ENCODE measurements around the gene HSPB2. TPM values are rescaled to one million over a fixed set of nuclear protein-coding genes. Genes with fewer than 3 reads are reported as not detected.

The HSPB2 gene, protein sequence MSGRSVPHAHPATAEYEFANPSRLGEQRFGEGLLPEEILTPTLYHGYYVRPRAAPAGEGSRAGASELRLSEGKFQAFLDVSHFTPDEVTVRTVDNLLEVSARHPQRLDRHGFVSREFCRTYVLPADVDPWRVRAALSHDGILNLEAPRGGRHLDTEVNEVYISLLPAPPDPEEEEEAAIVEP
- total RNA-seq: not detected in 2 replicates

DNA sequence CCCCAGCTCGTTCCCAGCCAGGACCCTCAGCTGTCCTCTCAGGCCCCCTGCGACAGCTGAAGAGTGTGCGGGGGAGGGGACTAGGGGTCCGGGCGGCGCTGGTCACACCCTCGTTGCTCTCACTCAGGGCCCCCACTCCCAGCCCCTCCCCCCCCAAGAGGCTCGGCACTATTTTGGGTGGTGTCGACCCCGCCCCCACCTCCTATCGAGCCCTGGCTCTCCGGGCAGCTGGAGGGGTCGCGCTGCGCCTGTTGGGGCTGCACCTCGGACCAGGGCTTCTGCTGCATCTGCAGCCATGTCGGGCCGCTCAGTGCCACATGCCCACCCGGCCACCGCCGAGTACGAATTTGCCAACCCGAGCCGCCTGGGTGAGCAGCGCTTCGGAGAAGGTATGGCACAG, at the start of gene HSPB2:
HSPB2 (plus strand) TSS at position 200 of the 400 bp plus-strand sequence; CDS start at position 296, 96 bp downstream.

DNA sequence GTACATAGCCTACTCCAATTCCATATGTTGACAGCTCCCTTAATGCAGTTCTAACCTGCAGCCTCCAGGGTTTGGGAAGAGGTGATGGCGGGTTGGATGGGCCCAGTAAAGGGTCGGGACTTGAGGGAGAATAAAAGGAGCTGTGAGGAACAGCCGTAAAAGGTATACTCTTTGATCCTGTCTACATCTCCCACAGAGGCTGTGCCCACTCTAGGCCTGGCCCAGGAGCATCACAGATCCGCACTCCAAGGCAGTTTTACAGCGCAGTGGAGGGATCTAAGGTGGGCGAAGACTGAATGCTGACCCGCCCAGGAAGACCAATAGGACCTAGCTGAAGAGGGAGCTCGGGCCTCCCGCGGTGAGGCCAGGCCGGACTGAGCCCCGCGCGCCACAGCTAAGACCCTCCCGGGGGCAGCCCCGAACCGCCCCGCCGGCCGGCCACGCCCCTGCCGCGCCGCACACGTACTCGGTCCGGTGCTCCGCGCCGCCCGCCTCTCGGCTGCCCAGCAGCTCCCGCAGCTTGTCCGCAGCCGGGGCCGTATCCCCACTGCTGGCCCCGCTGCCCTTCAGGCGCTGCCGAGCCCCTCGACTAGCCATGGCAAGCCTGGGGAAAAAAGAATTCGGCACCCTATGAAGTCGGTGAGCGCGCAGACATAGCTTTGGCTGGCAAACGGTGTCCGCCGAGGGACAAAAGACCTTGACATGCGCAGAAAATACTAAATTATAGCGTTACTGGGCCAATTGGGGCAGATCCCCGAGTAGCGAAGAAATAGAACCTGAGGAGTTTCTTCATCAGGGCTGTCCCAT, 41.4 kb upstream of the HSPB2 start, which contains the start of gene ALG9:
ALG9 (minus strand) TSS at position 696 of the 807 bp plus-strand sequence; CDS start at position 597, 99 bp downstream.

DNA sequence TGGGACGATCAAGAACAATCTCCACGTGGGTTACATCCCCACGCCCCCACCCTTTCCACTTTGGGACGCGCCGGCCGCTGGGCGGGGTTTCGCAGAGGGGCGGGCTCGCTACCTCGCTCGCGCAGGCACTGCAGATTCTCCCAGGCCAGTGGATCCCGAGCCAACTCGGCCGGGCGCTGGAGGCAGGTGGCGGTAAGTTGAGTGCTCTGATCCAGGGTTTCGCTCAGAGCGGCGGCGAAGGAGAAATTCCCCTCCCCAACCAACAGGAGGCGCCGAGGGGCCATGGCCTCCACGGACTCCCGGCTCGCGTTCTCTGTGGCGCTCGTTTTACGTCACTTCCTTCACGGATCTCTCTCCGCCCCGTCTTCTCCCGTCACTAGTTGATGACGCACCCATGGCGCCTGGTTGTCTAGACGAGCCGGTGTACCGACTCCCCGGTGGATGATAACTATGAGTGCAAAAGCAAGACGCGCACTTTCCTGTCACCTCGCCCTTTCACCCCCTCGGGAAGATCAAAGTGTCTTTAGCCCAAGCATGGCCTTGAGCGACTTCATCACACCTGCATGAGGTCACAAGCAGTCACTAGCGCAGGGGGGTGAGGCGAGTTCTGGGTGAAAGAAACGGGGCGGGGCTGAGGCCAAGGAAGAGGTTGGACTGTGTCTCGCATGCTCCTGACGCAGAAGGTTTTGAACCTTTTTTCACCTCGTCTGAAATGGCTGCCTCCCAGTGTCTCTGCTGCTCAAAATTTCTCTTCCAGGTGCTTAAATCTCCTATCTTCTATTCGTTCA, 33.5 kb upstream of the HSPB2 start, which contains the start of the genes CFAP68 and FDXACB1:
CFAP68 (plus strand) TSS at position 693 of the 788 bp plus-strand sequence; CDS start at position 713, 20 bp downstream.
FDXACB1 (minus strand) TSS at position 317 of the 788 bp plus-strand sequence; CDS start at position 284, 33 bp downstream.

DNA sequence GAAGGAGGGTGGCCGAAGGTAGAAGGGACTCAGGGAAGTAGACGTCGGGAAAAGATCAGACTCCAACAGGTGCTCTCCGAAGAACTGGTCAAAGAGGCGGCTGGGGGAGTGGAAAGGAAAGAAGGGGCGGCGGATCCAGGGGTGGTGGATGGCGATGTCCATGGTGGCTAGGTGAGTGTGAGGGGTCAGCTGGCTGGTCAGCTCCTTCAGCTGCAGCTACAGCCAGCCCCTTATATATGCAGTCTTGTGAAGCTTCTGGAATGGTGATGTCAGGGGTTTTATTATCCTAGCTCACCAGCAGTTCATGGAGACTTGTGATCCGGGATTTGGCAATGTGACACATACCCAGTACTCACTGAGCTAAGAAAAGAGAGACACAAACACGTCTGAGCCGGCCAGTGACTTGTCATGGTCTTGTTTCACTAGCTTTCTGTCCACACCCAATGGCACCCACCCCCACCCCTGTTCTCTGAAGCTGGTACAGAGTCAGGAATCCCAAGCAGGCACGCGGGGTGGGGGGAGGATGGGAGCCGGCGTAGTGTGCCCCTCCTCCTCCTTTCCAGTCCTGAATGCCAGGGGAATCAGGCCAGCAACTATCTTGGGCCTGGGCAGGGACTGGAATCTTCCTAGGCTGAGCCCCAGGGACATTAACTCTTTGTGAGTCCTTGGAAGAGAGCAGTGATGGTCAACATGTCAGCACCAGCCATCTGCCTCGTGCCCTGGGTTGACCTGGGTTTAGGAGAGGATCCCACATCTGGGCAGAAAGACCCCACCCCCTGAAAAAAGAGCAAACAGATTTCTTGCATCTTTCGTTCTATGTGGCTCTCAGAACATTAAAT, 752 bp upstream of the HSPB2 start, which contains the start of gene CRYAB:
CRYAB (minus strand) TSS at position 208 of the 839 bp plus-strand sequence; CDS start at position 162, 46 bp downstream.

DNA sequence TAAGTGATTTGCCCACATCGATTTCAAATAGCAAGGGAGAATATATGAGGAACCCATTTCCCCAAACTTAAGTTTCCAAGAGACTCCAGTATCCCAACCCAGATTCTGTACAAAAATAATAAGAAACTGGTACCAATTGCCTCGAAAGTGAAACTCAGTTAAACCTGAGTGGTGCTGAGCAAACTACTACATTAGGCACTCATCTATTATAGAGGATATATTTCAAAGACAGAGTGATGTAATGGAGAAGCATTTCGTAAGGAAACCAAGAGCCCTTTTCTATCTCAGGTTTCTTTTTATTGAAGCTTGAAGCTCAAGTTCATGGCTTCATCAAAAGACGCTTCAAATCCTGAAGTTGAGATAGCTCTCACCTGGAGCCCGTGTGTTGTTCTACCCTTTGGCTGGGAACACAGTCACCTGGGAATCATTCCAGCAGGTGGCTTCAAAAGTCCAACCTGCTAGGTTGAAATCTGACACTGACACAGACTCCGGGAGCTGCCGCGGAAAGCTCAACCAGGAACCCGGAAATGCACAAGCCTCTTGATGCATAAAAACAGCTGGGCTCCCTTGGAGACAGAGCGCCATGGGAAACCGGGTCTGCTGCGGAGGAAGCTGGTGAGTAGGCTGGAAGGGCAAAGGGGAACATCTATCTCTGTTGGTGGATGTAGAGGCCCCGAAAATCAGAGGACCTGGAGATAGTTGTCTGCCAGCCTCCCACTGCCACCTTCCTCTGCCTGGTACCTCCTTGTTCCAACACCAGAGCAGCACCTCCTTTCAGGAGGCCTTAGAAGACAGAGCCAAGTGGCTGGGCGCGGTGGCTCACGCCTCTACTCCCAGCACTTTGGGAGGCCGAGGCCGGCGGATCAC, 6.1 kb downstream of the HSPB2 start, which contains the start of gene C11orf52:
C11orf52 (plus strand) TSS at position 524 of the 867 bp plus-strand sequence; CDS start at position 584, 60 bp downstream.

Other genes starting within 250 kb of the HSPB2 start
- gene PPP2R1B, start 146.3 kb upstream of the HSPB2 start, total RNA-seq: 28.4 and 33.4 TPM in 2 replicates
- 33.0 and 41.0 TPM in 2 replicates for gene ALG9, start 41.2 kb upstream of the HSPB2 start, total RNA-seq
- gene FDXACB1, start 33.6 kb upstream of the HSPB2 start, total RNA-seq: 2.1 and 2.4 TPM in 2 replicates
- 15.9 and 21.2 TPM in 2 replicates for gene CFAP68, start 33.2 kb upstream of the HSPB2 start, total RNA-seq
- gene CRYAB, start 964 bp upstream of the HSPB2 start, total RNA-seq: 1.0 and 13.2 TPM in 2 replicates
- gene C11orf52, start 6.2 kb downstream of the HSPB2 start, total RNA-seq: 1.0 and 1.1 TPM in 2 replicates
- gene DIXDC1, start 24.6 kb downstream of the HSPB2 start, total RNA-seq: 16.5 and 20.2 TPM in 2 replicates
- 34.2 and 39.6 TPM in 2 replicates for gene DLAT, start 112.7 kb downstream of the HSPB2 start, total RNA-seq
- 0.50 and 0.68 TPM in 2 replicates for gene PIH1D2, start 161.3 kb downstream of the HSPB2 start, total RNA-seq
- 28.0 and 33.5 TPM in 2 replicates for gene NKAPD1, start 161.6 kb downstream of the HSPB2 start, total RNA-seq
- 44.0 and 54.7 TPM in 2 replicates for gene TIMM8B, start 174.0 kb downstream of the HSPB2 start, total RNA-seq
- gene SDHD, start 174.1 kb downstream of the HSPB2 start, total RNA-seq: 140 and 215 TPM in 2 replicates